Small intestine (tissue), 7 donors: ENCODE measurements around the gene KIF16B. TPM values are rescaled to one million over a fixed set of nuclear protein-coding genes. Genes with fewer than 3 reads are reported as not detected.
A peak's percentile ranks its signal among the peaks of the same experiment; 100 is the strongest.

ENCODE experiments used
- DNase-seq, 2 donors: peaks; one replicate each; pipeline versions ENCODE4 v3.0.0 to v3.0.0-alpha.2; 2013
- FAIRE-seq: peaks from 2 replicates; lab custom pipeline; 2012; peaks lifted over from hg19 to GRCh38; lab: Jason Lieb, UNC
- H3K27ac ChIP-seq, 3 donors: one replicate each; pipeline ENCODE4 v1.5.1; 2013; ENCODE audit warnings: low read length in 2 of 3, mild to moderate bottlenecking in 2 of 3, control low read depth in 1 of 3, inconsistent platforms in 1 of 3, low read depth in 1 of 3, moderate library complexity in 1 of 3
- H3K27me3 ChIP-seq, 3 donors: one replicate each; pipeline ENCODE4 v1.6.1; 2013; ENCODE audit warnings: low read length in 3 of 3, inconsistent platforms in 1 of 3; ENCODE audit not compliant: control insufficient read depth in 3 of 3, insufficient read depth in 3 of 3
- H3K36me3 ChIP-seq, 3 donors: one replicate each; pipeline ENCODE4 v1.6.1; 2013; ENCODE audit warnings: low read length in 3 of 3, inconsistent platforms in 1 of 3, low read depth in 1 of 3, mild to moderate bottlenecking in 1 of 3, moderate library complexity in 1 of 3; ENCODE audit not compliant: control insufficient read depth in 3 of 3, insufficient read depth in 2 of 3
- H3K4me1 ChIP-seq, 3 donors: one replicate each; pipeline ENCODE4 v1.6.1; 2013; ENCODE audit warnings: low read length in 2 of 3, inconsistent platforms in 1 of 3, low read depth in 1 of 3, mild to moderate bottlenecking in 1 of 3, moderate library complexity in 1 of 3; ENCODE audit not compliant: control insufficient read depth in 3 of 3, insufficient read depth in 2 of 3
- H3K4me3 ChIP-seq, 3 donors: one replicate each; pipeline ENCODE4 v1.5.1; 2013; ENCODE audit warnings: low read length in 3 of 3, control low read depth in 1 of 3, inconsistent platforms in 1 of 3, low read depth in 1 of 3, mild to moderate bottlenecking in 1 of 3, moderate library complexity in 1 of 3
- H3K9me3 ChIP-seq, 2 donors: one replicate each; pipeline ENCODE4 v1.6.1; 2013; ENCODE audit warnings: low read depth in 1 of 2, low read length in 1 of 2; ENCODE audit not compliant: control insufficient read depth in 2 of 2, insufficient read depth in 1 of 2
- WGBS, 3 donors: extraction: QIAGEN DNeasy Blood & Tissue Kit; methylation state at CpG; one replicate each; pipeline ENCODE4 v1.1.7; 2013; 5-methylcytosine and 5-hydroxymethylcytosine counted together
- polyA plus RNA-seq, 4 donors: library from polyadenylated mRNA; stranded (reverse) in 3 of 4; unstranded in 1 of 4; fragments of 200-250 nt in 3 of 4; fragments of 120-200 nt in 1 of 4; gene quantifications; one replicate each; pipeline versions ENCODE4 v1.2.1 to v1.2.3, GENCODE V29; 2013
- donor health status: healthy with polysubstance abuse.
- donor health status: control.
- donor health status: control.
- donor health status: Bipolar disorder and iron deficiency.
- donor health status: healthy.

Gene KIF16B
- polyA plus RNA-seq, 4 donors = 12.4 to 46.7 (median 28.0) TPM

DNA sequence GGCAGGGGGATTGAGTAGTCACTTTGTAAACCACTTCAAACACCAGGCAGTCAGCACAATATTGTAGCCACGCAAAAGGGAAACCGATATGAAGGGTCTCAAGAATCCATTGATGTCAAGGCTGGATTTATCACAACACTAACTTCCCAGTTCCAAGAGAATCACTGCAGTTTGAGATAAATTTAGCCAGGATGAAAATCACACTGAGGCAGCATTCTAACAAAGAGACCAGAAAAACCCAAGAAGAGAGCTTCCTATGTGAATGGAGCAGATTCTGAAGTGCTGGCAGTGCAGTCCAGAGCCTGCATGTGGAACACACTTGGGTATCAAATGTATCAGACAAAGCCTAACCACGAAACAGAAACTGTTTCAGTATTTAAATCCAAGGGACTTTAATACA, 84.6 kb downstream of the KIF16B start:
- H3K27ac ChIP-seq = no peak overlapping the region
- FAIRE-seq (no peak), DNase-seq (no peak)
- H3K27me3 ChIP-seq = no peaks in the 10 kb centered on the region
- peaks cover 0 to 12% (median 0%) of the 10 kb centered on the region in 3 donors for H3K4me1 ChIP-seq
- H3K9me3 ChIP-seq = no peaks in the 10 kb centered on the region
- 83 to 95% (median 90%) methylated on average over 3 of the region's 3 CpGs for WGBS, 3 donors
- H3K4me3 ChIP-seq = no peak overlapping the region
- H3K36me3 ChIP-seq = peaks cover 3 to 16% (median 8%) of the 10 kb centered on the region in 3 donors

DNA sequence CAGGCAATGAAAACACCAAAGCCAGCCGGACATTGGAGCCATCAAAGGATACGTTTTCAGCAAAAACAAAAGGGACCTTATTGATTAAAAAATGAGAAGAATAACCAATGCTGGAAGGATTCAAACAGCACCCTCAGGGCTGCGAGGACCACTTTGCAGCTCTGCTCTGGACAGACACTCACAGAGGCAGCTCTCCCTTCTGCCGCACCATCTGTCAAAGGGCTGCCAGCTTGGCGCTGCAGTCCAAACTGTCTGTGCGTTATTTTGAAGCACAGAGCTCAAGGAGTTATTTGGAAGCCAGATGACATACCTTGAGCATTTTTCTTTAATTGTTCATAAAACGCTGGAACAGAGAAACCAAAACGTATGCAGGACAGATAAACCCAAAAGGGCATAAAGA, 85.2 kb downstream of the KIF16B start:
- DNase-seq = no peak
- WGBS, 3 donors = 88 to 95% (median 92%) methylated on average over 8 of the region's 8 CpGs
- no peaks in the 10 kb centered on the region for H3K27me3 ChIP-seq
- no peaks in the 10 kb centered on the region for H3K9me3 ChIP-seq
- no peak for FAIRE-seq
- H3K4me3 ChIP-seq = no peak overlapping the region
- peaks cover 3 to 16% (median 8%) of the 10 kb centered on the region in 3 donors for H3K36me3 ChIP-seq
- H3K27ac ChIP-seq = no peak overlapping the region
- peaks cover 0 to 12% (median 0%) of the 10 kb centered on the region in 3 donors for H3K4me1 ChIP-seq

DNA sequence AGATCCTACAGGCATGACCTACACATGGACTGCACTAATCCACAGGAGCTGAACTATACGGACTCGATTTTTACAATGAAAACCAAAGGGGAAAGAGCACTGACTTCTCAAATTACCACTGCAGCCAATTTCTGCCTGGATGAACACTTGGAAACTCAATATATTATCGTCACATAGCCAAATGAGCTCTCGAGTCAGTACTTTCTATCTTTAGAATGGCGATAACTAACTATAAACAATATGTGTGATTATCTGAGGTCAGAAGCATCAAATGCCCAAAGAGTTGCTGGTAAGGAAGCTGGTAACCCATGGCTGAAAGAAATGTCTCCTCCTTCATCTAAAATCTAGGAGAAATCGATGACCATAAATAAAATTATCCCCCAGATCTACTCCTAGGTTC, 86.7 kb downstream of the KIF16B start:
- 91 to 96% (median 93%) methylated on average over 6 of the region's 6 CpGs for WGBS, 3 donors
- no peak overlapping the region for H3K27ac ChIP-seq
- H3K27me3 ChIP-seq = no peaks in the 10 kb centered on the region
- no peaks in the 10 kb centered on the region for H3K9me3 ChIP-seq
- peaks cover 1 to 13% (median 5%) of the 10 kb centered on the region in 3 donors for H3K36me3 ChIP-seq
- no peak for DNase-seq
- no peak overlapping the region for H3K4me3 ChIP-seq
- peaks cover 0 to 7% (median 0%) of the 10 kb centered on the region in 3 donors for H3K4me1 ChIP-seq
- FAIRE-seq = no peak

DNA sequence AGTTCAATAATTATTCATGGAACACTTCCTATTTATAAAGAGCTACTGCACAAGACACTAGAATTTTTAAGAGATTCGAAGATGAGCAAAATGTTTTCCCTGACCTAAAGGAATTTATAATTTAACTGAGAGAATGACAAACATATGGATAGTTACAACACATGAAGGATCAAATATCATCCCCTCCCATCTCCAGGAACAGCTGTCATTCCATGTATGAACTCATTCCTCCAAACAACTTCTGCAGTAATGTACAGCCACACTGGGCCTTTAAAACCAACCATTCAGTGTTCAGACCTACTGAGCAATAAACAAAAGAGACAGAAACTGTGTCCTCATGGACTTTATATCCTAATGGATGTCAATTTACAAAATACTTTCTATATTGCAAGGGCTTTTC, 87.8 kb downstream of the KIF16B start:
- WGBS, 3 donors = 69 to 93% (median 90%) methylated on average over 1 of the region's 1 CpG
- Histone ChIP-seq H3K9me3 (no peaks in the 10 kb centered on the region), H3K4me3 (no peak overlapping the region), H3K27me3 (no peaks in the 10 kb centered on the region), H3K4me1 (no peaks in the 10 kb centered on the region), H3K36me3 (peaks cover 0 to 12% (median 5%) of the 10 kb centered on the region in 3 donors), H3K27ac (no peak overlapping the region)
- no peak for FAIRE-seq
- DNase-seq = no peak

DNA sequence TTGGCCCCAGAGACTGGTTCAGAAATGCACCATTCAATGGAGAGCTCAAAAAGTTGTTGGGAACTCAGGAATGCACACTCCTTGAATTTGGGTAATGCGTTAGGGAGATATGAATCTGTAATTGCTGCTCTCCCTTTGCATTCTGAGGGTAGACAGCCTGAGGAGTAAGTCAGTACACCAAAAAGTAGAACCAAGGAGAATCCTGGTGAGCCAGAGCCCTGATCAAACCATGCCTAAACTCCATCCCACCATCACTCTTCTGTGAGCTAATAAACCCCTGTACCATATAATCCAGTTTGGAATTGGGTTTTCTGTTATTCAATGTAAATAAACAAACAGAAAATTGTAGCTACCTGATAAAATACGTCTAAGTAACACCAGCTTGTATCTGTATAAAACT, 90.2 kb downstream of the KIF16B start:
- H3K27ac ChIP-seq = no peak overlapping the region

DNA sequence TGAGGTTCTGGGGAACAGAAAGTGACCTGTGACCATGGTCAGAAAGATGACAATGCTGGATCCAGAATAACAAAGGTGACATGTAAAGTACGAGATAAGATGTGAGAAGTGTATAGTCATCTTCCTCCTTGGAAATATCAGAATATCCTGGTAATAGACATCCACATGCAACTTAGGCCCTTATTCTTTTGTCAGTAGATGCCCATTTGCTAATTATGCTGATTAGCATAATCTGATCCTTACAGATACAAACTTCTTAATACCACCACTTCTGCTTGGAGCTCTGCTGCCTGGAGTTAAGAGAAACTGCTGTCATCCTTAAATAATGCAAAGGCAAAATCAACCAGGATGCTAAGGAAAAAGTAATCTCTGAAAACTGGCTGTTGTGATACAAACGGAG, 91.3 kb downstream of the KIF16B start:
- Histone ChIP-seq H3K4me3 (no peak overlapping the region), H3K36me3 (peaks cover 0 to 5% (median 0%) of the 10 kb centered on the region in 3 donors), H3K27me3 (no peaks in the 10 kb centered on the region), H3K27ac (no peak overlapping the region), H3K9me3 (no peaks in the 10 kb centered on the region), H3K4me1 (peaks cover 0 to 16% (median 0%) of the 10 kb centered on the region in 3 donors)
- no peak for FAIRE-seq
- 72 to 86% (median 81%) methylated on average over 2 of the region's 2 CpGs for WGBS, 3 donors
- DNase-seq = no peak

More for the DNA sequence above, 90.2 kb downstream of the KIF16B start:
- peaks cover 0 to 5% (median 2%) of the 10 kb centered on the region in 3 donors for H3K36me3 ChIP-seq
- DNase-seq (no peak), FAIRE-seq (no peak)
- H3K9me3 ChIP-seq = no peaks in the 10 kb centered on the region
- WGBS, 3 donors = 87 to 96% (median 92%) methylated on average over 2 of the region's 2 CpGs
- no peak overlapping the region for H3K4me3 ChIP-seq
- no peaks in the 10 kb centered on the region for H3K27me3 ChIP-seq
- peaks cover 0 to 5% (median 0%) of the 10 kb centered on the region in 3 donors for H3K4me1 ChIP-seq

DNA sequence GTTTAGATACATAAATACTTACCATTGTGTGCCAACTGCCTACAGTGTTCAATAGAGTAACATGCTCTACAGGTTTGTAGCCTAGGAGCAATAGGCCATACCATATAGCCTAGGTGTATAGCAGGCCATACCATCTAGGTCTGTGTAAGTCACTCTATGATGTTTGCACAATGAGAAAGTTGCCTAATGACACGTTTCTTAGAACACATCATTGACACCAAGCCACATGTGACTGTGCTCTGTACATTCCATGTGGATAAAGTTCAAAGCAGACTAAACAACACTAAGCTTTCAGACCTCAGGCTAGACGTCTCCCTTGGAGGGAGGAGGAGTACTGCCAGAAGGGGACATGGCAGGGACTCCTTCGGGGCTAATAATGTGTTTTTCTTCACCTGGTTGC, 93.6 kb downstream of the KIF16B start:
- Histone ChIP-seq H3K36me3 (peaks cover 0 to 5% (median 0%) of the 10 kb centered on the region in 3 donors), H3K27ac (peak overlapping the region in 1 of 3 donors; percentile 26), H3K27me3 (no peaks in the 10 kb centered on the region), H3K4me3 (no peak overlapping the region), H3K9me3 (no peaks in the 10 kb centered on the region), H3K4me1 (peaks cover 0 to 20% (median 0%) of the 10 kb centered on the region in 3 donors)
- FAIRE-seq = no peak
- DNase-seq = peak in 1 of 2 donors; percentile 71
- 63 to 71% (median 66%) methylated on average over 3 of the region's 3 CpGs for WGBS, 3 donors

DNA sequence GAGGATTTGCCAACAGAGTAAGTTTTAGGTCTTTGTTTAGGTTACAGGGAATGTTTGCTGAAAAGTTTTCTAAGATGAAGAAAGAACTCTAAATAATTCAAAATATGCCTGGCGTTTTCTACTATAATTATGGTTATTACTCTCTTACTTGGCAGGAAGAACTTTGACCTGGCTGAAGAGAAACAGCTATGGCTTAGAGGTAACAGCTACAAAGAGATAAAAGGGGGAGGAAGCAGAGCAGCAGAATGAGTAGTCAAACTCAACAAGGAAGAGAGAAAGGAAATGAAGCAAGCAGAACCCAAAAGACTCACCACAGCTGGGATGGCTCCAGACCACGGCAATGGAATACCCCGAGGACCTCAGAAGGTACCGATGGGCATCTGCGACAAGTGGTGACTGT, 95.6 kb downstream of the KIF16B start:
- H3K4me1 ChIP-seq = peaks cover 0 to 20% (median 0%) of the 10 kb centered on the region in 3 donors
- peak overlapping the region; percentile 15 to 55 (median 16) for H3K27ac ChIP-seq
- FAIRE-seq = no peak
- no peak overlapping the region for H3K4me3 ChIP-seq
- H3K27me3 ChIP-seq = no peaks in the 10 kb centered on the region
- H3K9me3 ChIP-seq = no peaks in the 10 kb centered on the region
- DNase-seq = peak; percentile 59 to 75
- WGBS, 3 donors = 7 to 43% (median 24%) methylated on average over 5 of the region's 5 CpGs
- H3K36me3 ChIP-seq = peaks cover 0 to 2% (median 0%) of the 10 kb centered on the region in 3 donors

DNA sequence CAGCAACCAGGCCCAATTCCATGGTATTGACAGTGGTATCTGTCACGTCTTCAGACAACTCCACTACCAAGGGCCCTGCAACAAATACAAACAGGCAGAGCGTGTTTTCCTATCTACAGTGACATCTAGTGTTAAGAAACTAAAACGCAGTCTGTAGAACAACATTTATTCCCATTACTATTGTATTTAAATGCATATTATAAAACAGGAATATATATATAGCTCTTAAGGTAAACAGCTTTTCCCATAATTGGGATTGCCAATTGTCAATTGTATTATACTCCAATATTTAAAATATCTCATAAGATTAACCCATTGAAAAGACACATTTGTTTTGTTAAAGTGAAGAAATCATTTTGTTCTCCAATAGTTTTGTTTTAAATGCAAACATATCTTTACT, 97.2 kb downstream of the KIF16B start:
- H3K27me3 ChIP-seq = no peaks in the 10 kb centered on the region
- no peak overlapping the region for H3K4me3 ChIP-seq
- H3K9me3 ChIP-seq = no peaks in the 10 kb centered on the region
- DNase-seq = peak; percentile 64 to 68
- no peak overlapping the region for H3K27ac ChIP-seq
- H3K4me1 ChIP-seq = peaks cover 0 to 20% (median 0%) of the 10 kb centered on the region in 3 donors
- no peaks in the 10 kb centered on the region for H3K36me3 ChIP-seq
- 5 to 13% (median 9%) methylated on average over 3 of the region's 3 CpGs for WGBS, 3 donors
- FAIRE-seq = peak; percentile 75
